BLaER1 treated with 17β-estradiol and CSF1 and Interleukin-3, amounts not matched to agents 10 nM and 100 nM (cell line): Measurements from ENCODE around the gene PIP4P1.

Experiments
- H3K27ac ChIP-seq, 11 experiments: shearing (Covaris generic); formaldehyde crosslinking; 2 replicates each; pipeline ENCODE4 v1.8.1; 2022
- H3K27me3 ChIP-seq, 11 experiments: shearing (Covaris generic); formaldehyde crosslinking; 2 replicates each; pipeline ENCODE4 v1.8.1; 2022
- H3K36me3 ChIP-seq, 11 experiments: shearing (Covaris generic); formaldehyde crosslinking; 2 replicates each; pipeline ENCODE4 v1.8.1; 2022
- H3K4me1 ChIP-seq, 10 experiments: shearing (Covaris generic); formaldehyde crosslinking; 2 replicates each; pipeline ENCODE4 v1.8.1; 2022
- H3K4me2 ChIP-seq, 11 experiments: shearing (Covaris generic); formaldehyde crosslinking; 2 replicates each; pipeline ENCODE4 v1.8.1; 2022
- H3K4me3 ChIP-seq, 10 experiments: shearing (Covaris generic); formaldehyde crosslinking; 2 replicates each; pipeline ENCODE4 v1.8.1; 2022
- H3K9ac ChIP-seq, 11 experiments: shearing (Covaris generic); formaldehyde crosslinking; 2 replicates each; pipeline ENCODE4 v1.8.1; 2022
- H3K9me3 ChIP-seq, 11 experiments: shearing (Covaris generic); formaldehyde crosslinking; replicated peaks in 1 of 11; 2 replicates each; pipeline ENCODE4 v1.8.1; 2022
- H4K20me1 ChIP-seq, 11 experiments: shearing (Covaris generic); formaldehyde crosslinking; 2 replicates each; pipeline ENCODE4 v1.8.1; 2022
- Cebpa-rat ChIP-seq, 11 experiments: shearing (Covaris generic); IDR thresholded peaks; 2 replicates each; pipeline ENCODE4 v1.8.1; 2022

The PIP4P1 gene

DNA sequence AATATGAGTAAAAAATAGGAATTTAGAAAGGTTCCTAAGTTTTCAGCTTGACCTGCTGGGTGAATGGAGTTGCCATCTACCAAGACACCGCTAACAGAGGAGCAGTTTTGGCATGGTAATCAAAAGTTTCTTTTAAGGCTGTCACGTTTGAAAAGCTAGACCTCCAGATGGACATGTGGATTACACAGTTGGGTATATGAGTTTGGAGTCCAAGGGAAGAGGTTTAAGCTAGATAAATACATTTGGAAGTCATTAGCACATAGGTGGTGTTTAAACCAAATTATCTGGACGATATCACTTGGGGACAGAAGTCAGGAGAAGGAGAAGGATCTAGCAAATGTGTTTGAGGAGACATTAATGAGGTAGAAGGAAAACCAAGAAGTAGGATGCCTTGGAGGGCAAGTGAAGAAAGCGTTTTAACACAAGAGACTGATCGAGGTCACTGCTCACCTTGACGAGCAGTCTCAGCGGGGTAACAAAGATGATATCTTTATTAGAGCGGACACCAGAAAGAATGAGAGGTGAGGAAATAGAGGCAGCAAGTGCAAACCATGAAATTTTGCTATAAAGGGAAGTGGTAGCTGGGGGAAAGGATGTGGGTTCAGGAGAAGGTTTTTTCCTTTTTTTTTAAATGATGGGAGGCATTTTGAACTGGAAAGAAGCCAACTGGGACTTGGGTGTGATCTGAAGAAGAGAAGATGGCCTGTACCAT, 25.6 kb upstream of the PIP4P1 start:
- H3K27ac ChIP-seq = peak overlapping the region in 5 of 11 experiments; percentile 20 to 82 (median 46); a peak in 6 of 22 replicates
- TF ChIP-seq Cebpa-rat (IDR thresholded peaks at IDR 0.05) = no peak
- H3K36me3 ChIP-seq = no peaks in the 10 kb centered on the region
- H3K4me3 ChIP-seq = no peak overlapping the region
- H3K27me3 ChIP-seq = no peaks in the 10 kb centered on the region
- no peaks in the 10 kb centered on the region for H4K20me1 ChIP-seq
- H3K4me1 ChIP-seq = peaks cover 44 to 64% (median 59%) of the 10 kb centered on the region in 10 experiments
- H3K9ac ChIP-seq = no peak overlapping the region
- peak overlapping the region; percentile 56 to 90 (median 84) for H3K4me2 ChIP-seq
- H3K9me3 ChIP-seq = no peaks in the 10 kb centered on the region

DNA sequence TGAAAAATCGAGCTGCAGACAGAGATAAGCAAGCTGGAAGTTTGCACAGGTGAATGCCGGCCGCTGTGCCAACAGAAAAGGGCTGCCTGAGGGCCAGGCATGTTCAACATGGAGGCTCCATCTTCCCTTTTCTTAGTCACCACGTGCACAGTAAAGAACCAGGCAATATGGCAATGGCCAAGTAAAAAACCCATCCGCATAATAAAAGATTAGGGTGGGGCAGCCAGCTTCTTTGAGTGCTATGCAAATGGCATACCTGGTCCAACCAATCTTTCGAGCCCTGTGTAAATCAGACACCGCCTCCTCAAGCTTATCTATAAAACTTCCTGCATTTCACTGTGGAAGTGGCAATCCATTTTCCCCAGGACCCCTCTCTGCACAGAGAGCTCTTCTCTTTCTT, 24.7 kb upstream of the PIP4P1 start:
- no peak overlapping the region for H3K4me3 ChIP-seq
- H3K9me3 ChIP-seq = no peaks in the 10 kb centered on the region
- H3K36me3 ChIP-seq = peaks cover 0 to 1% (median 0%) of the 10 kb centered on the region in 11 experiments; a peak in 1 of 22 replicates
- no peak for TF ChIP-seq Cebpa-rat (IDR thresholded peaks at IDR 0.05)
- H3K27ac ChIP-seq = no peak overlapping the region
- no peaks in the 10 kb centered on the region for H3K27me3 ChIP-seq
- H3K9ac ChIP-seq = no peak overlapping the region
- H3K4me1 ChIP-seq = peaks cover 35 to 55% (median 50%) of the 10 kb centered on the region in 10 experiments
- no peaks in the 10 kb centered on the region for H4K20me1 ChIP-seq
- H3K4me2 ChIP-seq = peak overlapping the region in 7 of 11 experiments; percentile 3 to 42 (median 16); a peak in 6 of 22 replicates

DNA sequence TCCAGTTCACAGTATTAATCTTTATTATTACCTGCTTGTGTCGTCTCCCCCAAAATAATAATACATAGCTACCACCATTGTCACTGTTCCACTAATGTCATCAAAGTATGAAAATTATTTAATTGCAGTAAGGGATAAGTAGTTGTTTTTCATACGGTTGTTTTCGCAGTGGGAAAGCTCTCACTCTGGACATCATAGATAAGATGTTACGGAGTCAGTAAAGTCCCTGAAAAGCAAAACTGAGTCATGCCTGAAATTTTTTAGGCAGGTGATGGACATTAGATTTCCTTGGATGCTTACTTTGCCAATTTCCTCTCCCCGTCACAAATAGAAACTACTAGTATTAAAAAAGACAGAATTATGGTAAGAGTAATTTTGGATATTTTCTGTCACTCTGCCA, 21.1 kb upstream of the PIP4P1 start:
- no peak for TF ChIP-seq Cebpa-rat (IDR thresholded peaks at IDR 0.05)
- Histone ChIP-seq H3K27me3 (no peaks in the 10 kb centered on the region), H3K36me3 (peaks cover 0 to 35% (median 28%) of the 10 kb centered on the region in 11 experiments; a peak in 20 of 22 replicates), H3K4me2 (no peak overlapping the region; a peak in 1 of 22 replicates), H3K4me3 (no peak overlapping the region), H3K9ac (no peak overlapping the region), H4K20me1 (peaks cover 0 to 7% (median 0%) of the 10 kb centered on the region in 11 experiments; a peak in 1 of 22 replicates), H3K27ac (no peak overlapping the region), H3K9me3 (no peaks in the 10 kb centered on the region), H3K4me1 (peaks cover 26 to 45% (median 39%) of the 10 kb centered on the region in 10 experiments)

DNA sequence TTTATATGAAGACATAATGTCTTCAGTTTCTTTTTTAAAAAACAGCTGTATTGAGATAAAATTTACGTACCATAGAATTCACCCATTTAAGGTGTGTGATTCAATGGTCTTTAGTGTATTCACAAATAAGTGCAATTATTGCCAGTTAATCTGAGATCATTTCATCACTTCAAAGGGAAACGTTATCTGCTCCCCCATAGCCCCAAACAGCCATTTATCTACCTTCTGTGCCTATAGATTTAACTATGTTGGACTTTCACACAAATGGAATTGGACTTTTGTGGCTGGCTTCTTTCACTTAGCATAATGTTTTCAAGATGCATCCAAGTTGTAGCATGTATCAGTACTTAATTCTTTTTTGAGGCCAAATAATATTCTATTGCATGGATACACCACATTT, 17.7 kb upstream of the PIP4P1 start:
- Histone ChIP-seq H4K20me1 (peaks cover 0 to 37% (median 0%) of the 10 kb centered on the region in 11 experiments; a peak in 7 of 22 replicates), H3K4me1 (peaks cover 43 to 65% (median 62%) of the 10 kb centered on the region in 10 experiments), H3K36me3 (peaks cover 31 to 67% (median 60%) of the 10 kb centered on the region in 11 experiments), H3K9ac (peak overlapping the region in 2 of 11 experiments; percentile 65 to 71; a peak in 2 of 22 replicates), H3K27me3 (no peaks in the 10 kb centered on the region), H3K9me3 (no peaks in the 10 kb centered on the region), H3K4me3 (peak overlapping the region in 1 of 10 experiments; percentile 52; a peak in 1 of 20 replicates), H3K27ac (peak overlapping the region in 7 of 11 experiments; percentile 64 to 87 (median 79); a peak in 9 of 22 replicates), H3K4me2 (peak overlapping the region in 10 of 11 experiments; percentile 78 to 99 (median 92); a peak in 20 of 22 replicates)
- no peak for TF ChIP-seq Cebpa-rat (IDR thresholded peaks at IDR 0.05)

DNA sequence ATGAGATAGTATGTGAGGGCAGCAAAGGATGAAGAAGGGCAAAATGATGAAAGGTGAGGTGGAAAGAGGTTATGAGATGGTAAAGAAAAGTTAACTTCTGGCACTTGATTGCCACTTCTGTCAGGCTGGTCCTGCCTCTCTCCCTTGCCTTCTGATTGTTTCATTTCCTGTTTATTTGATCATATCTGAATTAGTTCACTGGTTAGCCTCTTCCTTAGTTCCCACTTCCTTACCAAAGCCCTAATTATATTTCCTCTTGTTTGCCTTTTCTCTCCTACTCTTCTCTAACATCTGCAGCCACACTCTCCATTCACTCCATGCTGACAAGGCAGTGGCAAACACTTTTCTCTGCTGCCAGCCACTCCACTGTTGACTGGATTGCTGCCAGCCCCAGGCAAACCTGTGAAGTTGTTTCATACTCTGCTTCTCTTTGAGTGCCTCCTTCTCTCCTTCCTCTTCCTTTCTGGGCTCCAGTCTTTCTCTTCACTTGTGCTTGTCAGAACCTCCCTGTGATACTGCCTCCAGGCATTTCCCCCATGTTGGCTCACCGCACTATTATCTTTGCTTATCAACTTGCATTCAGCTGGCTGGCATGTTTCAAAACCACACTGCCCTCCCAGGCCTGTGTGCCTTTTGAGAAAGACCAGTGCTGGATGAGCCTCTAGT, 16.1 kb upstream of the PIP4P1 start:
- Histone ChIP-seq H3K9ac (peak overlapping the region; percentile 46 to 74 (median 63); a peak in 21 of 22 replicates), H3K9me3 (no peaks in the 10 kb centered on the region), H4K20me1 (peaks cover 0 to 52% (median 14%) of the 10 kb centered on the region in 11 experiments; a peak in 20 of 22 replicates), H3K27me3 (no peaks in the 10 kb centered on the region), H3K4me2 (peak overlapping the region; percentile 78 to 99 (median 92)), H3K27ac (peak overlapping the region; percentile 61 to 87 (median 77); a peak in 21 of 22 replicates), H3K4me1 (peaks cover 58 to 80% (median 77%) of the 10 kb centered on the region in 10 experiments), H3K36me3 (peaks cover 46 to 82% (median 75%) of the 10 kb centered on the region in 11 experiments), H3K4me3 (peak overlapping the region; percentile 0 to 54 (median 33); a peak in 16 of 20 replicates)
- peak in 2 of 11 experiments; percentile 20 to 28; a peak in 2 of 22 replicates for TF ChIP-seq Cebpa-rat (IDR thresholded peaks at IDR 0.05)

DNA sequence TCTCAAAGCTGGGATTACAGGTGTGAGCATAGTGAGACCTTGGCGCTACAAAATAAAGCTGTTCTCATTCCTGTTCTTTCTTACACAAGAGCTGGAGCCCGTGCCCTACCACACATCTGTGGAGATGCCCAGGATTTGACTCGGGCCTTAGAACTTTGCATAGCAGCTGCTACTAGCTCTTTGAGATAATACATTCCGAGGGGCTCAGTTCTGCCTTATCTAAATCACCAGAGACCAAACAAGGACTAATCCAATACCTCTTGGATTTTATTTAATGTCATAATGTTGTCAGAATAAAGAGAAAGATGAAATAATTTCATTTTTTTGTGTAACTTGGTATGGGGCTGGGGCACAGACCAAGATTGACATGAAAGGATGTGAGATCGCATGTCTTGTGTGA, 15.5 kb upstream of the PIP4P1 start:
- Histone ChIP-seq H3K4me2 (peak overlapping the region; percentile 78 to 99 (median 92)), H3K36me3 (peaks cover 49 to 88% (median 81%) of the 10 kb centered on the region in 11 experiments), H3K9me3 (no peaks in the 10 kb centered on the region), H3K9ac (peak overlapping the region in 9 of 11 experiments; percentile 56 to 74 (median 65); a peak in 18 of 22 replicates), H3K4me1 (peaks cover 64 to 86% (median 82%) of the 10 kb centered on the region in 10 experiments), H3K27ac (peak overlapping the region; percentile 61 to 87 (median 77); a peak in 21 of 22 replicates), H3K4me3 (peak overlapping the region in 8 of 10 experiments; percentile 25 to 54 (median 40); a peak in 15 of 20 replicates), H4K20me1 (peaks cover 0 to 58% (median 19%) of the 10 kb centered on the region in 11 experiments; a peak in 20 of 22 replicates), H3K27me3 (no peaks in the 10 kb centered on the region)
- TF ChIP-seq Cebpa-rat (IDR thresholded peaks at IDR 0.05) = no peak

DNA sequence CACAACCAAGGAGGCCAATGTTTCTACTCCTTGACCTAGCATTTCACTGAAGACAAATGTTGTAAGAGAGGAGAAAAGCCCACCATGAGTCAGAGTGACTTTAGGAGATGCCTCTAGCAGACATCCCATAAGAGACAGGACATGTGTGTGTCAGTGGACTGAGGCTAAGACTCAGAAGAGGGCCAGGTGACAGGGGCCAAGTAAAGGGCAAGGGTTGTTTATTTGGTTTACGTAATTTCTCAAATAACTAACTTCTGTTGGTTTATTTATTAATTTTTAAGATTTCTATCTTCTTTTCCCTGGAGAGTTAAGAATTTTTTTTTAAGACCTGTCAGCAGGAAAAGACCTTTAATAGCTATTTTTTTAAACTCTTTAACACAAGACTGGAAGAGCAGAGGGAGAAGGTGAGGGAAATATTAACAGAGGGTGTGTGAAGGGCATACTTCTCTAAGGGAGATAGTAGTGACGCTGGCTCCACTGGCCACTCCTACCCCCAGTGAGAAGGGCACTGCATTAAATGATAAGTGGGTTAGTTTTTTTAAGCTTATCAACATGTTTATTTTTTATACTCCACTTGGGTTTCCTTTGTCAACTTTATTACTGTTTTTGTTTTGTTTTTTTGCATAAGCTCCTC, 11.4 kb upstream of the PIP4P1 start:
- peaks cover 49 to 68% (median 59%) of the 10 kb centered on the region in 11 experiments for H3K36me3 ChIP-seq
- peak overlapping the region in 5 of 11 experiments; percentile 26 to 94 (median 90); a peak in 9 of 22 replicates for H3K27ac ChIP-seq
- peak overlapping the region; percentile 88 to 99 (median 95) for H3K4me2 ChIP-seq
- peaks cover 0 to 73% (median 38%) of the 10 kb centered on the region in 11 experiments; a peak in 20 of 22 replicates for H4K20me1 ChIP-seq
- peaks cover 69 to 74% (median 71%) of the 10 kb centered on the region in 10 experiments for H3K4me1 ChIP-seq
- TF ChIP-seq Cebpa-rat (IDR thresholded peaks at IDR 0.05) = no peak
- peak overlapping the region in 9 of 10 experiments; percentile 86 to 99 (median 91); a peak in 17 of 20 replicates for H3K4me3 ChIP-seq
- peak overlapping the region; percentile 18 to 97 (median 93); a peak in 19 of 22 replicates for H3K9ac ChIP-seq
- H3K27me3 ChIP-seq = no peaks in the 10 kb centered on the region
- H3K9me3 ChIP-seq = no peaks in the 10 kb centered on the region

DNA sequence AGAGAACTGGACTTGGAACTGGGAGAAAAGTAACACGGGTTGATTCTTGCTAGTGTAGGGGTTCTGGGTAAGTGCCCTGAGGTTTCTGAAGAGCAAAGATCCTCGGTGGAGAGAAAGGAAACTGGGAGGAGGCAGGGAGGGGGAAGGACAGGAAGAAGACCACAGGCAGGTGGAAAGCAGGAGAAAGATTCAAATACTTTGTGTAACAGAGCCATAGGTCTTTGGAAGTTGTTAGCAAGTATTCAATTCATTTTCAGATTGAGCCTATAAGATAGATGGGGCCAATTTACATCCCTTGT, 9.3 kb upstream of the PIP4P1 start:
- H3K27ac ChIP-seq = peak overlapping the region; percentile 19 to 94 (median 92); a peak in 21 of 22 replicates
- peak overlapping the region; percentile 88 to 99 (median 95) for H3K4me2 ChIP-seq
- peaks cover 34 to 52% (median 43%) of the 10 kb centered on the region in 11 experiments for H3K36me3 ChIP-seq
- H3K9me3 ChIP-seq = no peaks in the 10 kb centered on the region
- H3K27me3 ChIP-seq = no peaks in the 10 kb centered on the region
- peaks cover 0 to 55% (median 38%) of the 10 kb centered on the region in 11 experiments; a peak in 20 of 22 replicates for H4K20me1 ChIP-seq
- no peak; a peak in 2 of 22 replicates for TF ChIP-seq Cebpa-rat (IDR thresholded peaks at IDR 0.05)
- peak overlapping the region; percentile 87 to 97 (median 93) for H3K9ac ChIP-seq
- H3K4me1 ChIP-seq = peaks cover 49 to 53% (median 50%) of the 10 kb centered on the region in 10 experiments
- H3K4me3 ChIP-seq = peak overlapping the region; percentile 86 to 99 (median 91)
